Esophagus mucosa (tissue), 1 donor: ENCODE data around the gene CMSS1. TPM values are rescaled to one million over a fixed set of nuclear protein-coding genes. Genes with fewer than 3 reads are reported as not detected.

Source experiments
- ATAC-seq: fragments of 200-7000 bp; cut with Tn5 transposase; one replicate; pipeline ENCODE4 v1.9.1; 2020
- total RNA-seq: library from RNA; stranded (reverse); gene quantifications from one replicate; pipeline ENCODE4 v1.2.4, GENCODE V29; 2023
- donor health status: DM: yes; HTN: yes; CAD: no.

Gene CMSS1
- total RNA-seq, 1 donor from 2014 or later: 24.5 TPM

DNA sequence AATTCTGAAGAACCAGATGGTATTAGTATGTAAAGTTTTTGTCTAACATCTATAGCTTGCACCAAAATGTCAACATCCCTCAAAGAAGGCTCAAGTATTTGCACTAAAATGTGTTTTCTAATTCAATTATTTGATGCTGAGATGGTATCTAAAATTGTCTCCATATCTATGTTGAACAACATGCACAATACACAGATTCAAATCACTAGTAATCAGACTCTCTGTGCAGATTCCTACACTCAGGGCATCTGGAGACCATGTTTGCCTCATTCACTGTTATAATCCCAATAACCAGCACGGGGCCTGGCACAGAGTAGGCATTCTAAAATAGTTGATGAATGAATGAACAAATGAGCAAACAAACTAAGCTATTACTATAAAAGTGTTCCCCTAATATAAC is 294.1 kb downstream of the CMSS1 start:
- ATAC-seq: no peak

DNA sequence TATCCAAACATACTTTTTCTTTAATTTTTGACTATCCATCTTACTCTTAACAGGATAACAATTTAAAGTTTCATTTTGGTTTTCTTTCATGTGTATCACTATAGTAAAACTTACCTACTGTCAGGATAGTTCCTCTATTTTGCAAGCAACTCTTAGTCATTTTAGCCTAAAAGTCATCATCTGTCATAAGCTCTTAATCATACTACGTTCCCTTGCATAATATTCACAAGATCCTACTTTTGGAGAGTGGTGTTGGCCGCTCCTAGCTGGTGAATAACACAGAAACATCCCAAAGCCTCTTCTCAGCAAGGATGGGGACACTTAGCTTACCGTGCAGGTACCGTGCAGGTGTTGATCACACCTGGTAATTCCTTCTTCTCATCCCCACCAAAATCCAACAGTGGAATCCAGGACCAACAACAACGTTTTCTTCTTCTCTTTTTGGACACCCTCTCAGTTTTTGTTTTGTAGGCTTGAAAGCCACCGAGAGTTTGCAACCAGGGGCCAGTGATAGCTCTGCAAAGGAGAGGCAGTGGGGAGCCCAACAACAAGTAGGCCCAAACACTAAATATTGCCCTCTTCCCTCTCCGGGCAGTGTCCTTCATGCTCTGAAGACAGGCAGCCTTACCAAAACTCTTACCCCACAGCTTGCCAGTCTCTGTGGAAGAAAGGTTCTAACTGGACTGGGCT is 296.2 kb downstream of the CMSS1 start:
- ATAC-seq: peak; percentile 94

DNA sequence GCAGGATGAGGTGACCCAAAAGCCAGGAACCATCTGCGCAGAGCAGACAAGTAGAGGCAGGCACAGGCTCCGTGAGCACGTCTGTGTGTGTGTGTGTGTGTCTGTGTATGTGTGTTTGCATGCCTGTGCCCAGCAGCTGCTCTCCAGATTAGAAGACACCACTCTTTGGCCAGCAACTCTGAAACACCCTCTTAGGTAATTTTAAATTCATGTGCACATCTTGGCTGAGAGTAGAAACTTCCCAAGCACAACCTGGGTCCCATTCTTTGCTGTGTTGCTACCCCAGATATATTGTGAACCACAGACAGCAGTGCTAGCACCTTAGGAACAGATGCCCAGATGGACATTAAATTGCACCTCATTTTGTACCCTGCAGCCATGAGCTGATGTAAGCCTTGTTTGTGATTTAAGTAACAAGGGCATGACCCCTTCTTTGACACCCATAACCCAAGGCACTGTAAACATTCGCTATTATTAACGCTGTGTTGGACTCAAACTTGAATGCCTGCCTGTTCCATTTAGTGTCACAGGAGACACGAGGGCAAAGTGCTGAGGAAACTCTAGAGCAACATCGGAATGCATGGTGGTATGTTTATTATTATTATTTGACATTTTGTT is 296.9 kb downstream of the CMSS1 start, which contains the start of gene FILIP1L:
Gene FILIP1L (minus strand): TSS at position 89 of the 618 bp plus-strand sequence.
- ATAC-seq: peak; percentile 52

- ATAC-seq: no peak
Measured at GRCh38 chr3:100117093-100117492, 299.4 kb downstream of the CMSS1 start.

DNA sequence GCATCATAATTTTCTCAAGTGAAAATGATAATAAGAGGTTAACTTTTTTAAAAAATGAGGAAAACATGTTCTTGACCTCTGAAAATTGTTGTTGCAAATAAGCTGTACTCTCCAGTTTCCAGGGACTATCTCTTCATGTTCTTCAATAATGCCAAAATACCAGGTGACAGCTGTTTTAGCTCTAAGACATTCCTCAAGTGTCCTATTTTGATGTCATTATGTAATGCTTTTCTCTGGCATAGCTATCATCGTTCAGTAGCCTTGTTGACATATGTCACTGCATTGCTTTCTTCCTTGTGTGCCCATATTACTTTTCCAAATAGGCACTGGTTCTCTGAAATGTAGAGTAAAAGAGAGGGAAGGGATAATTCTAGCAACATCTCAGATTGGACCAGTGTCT is 302.4 kb downstream of the CMSS1 start:
- ATAC-seq: no peak

GRCh38 chr3:100120693-100121092 is 303.0 kb downstream of the CMSS1 start:
- no peak for ATAC-seq

GRCh38 chr3:100122321-100122720 is 304.7 kb downstream of the CMSS1 start:
- no peak for ATAC-seq

DNA sequence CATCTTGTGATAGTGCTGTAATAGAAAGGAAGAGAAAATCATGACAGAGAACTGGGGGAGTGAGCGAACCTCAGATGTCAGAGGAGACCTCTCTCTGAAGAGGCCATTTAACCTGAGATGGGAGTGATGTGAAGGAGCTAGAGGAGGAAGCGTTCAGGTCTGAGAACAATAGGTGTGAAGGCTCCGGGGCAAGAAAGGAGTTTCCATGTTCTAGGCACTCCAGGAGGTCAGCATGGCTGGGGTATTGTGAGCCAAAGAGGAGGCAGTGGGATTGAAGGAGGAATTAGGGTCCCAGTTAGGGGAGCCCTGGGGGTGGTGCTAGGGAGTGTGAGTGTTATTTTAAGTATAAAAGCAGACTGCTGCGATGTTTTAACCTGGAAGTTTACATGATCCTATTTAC is 305.4 kb downstream of the CMSS1 start:
- no peak for ATAC-seq

- no peak for ATAC-seq
Measured at GRCh38 chr3:100124201-100124761, 306.6 kb downstream of the CMSS1 start.

- ATAC-seq: no peak
Measured at GRCh38 chr3:100125161-100125938, 307.7 kb downstream of the CMSS1 start.

DNA sequence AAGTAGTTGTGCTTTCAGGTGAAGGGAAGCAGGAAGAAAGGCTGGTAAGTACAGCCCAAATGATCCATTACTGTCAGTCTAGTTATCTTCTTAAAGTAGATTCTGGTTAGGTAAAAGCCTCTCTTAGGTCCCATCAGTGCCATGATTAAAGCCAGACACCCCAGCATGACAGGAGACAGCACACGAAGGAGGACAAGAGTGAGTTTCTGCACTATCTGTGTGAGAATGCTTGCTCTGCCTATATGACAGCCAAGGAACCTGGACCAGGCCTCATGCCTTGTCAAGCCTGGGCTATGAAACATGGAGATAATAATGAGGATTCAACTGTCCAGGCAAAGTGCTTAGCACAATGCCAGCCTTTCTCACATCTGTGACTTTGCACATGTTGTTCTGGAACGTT is 310.1 kb downstream of the CMSS1 start:
- ATAC-seq: no peak

DNA sequence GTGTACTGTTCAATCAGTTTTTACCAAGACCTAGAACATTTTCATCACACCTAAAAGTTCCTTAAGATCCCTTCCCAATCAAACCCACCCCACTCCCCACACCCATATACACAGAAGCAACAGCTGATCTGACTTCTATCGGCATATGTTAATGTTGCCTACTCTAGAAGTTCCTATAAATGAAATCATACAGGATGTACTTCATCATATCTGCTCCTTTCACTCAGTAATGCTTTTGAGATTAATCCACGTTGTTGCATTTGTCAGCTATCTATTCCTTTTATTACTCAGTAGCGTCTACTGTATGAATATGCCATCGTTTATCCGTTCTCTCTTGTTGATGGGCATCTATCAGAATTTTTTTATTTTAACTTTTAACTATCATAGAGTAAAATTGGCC is 310.9 kb downstream of the CMSS1 start:
- no peak for ATAC-seq

- no peak for ATAC-seq
Measured at GRCh38 chr3:100129941-100130340, 312.3 kb downstream of the CMSS1 start.

DNA sequence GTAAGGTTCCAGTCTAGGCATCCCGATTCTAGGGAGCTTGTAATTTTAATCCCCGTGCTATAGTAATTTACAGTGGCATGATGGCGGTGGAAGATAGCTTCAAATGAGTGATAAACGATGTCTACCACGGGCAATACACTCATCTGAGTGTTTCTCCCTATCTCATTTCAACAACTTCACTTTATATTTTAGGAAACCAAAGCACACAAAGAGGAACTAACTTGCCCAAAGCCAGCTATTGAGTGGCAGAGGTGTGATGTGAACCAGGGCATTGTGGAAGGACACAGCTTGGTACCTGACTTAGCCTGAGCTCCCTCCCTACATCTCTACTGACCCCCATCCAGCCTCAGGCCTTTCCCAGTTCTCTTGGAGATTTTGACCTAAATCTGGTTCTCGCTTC is 313.6 kb downstream of the CMSS1 start:
- no peak for ATAC-seq

DNA sequence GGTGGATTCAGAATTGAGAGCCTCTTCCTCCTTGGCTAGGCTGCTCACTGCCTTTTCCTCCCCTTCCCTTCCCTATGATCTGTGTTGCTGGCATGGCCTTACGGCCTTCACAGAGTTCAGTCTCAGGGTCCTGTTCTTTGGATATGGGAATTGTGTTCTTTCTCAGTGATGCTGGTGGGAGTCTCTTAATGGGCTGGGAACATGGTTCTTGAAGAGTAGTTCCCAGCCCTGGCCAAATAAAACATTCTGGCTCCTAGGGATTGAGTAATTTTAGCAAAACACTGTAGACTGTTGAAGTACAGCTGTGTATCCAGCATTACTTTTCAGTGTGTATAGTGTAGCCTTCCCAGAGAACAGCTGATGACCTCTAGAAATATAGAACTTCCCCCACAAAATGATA is 319.3 kb downstream of the CMSS1 start:
- ATAC-seq: no peak

DNA sequence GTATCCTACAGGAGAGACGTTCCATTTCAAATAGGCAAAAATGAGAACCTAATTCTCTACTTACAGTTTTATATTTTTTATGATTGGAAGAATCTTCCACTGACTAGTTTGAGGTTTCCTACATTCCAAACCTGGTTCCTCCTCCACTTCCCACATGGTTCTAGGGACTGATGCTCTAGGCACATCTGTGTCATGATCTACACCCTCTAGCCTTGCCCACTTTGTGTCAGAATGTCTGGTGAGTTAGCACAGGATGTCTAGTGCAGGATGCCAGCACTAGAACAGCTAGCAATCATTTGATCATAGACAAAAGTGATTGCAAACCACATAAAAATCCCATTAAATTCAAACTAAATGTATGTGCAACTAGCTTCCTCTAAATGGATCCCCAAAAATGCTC is 323.3 kb downstream of the CMSS1 start:
- no peak for ATAC-seq

DNA sequence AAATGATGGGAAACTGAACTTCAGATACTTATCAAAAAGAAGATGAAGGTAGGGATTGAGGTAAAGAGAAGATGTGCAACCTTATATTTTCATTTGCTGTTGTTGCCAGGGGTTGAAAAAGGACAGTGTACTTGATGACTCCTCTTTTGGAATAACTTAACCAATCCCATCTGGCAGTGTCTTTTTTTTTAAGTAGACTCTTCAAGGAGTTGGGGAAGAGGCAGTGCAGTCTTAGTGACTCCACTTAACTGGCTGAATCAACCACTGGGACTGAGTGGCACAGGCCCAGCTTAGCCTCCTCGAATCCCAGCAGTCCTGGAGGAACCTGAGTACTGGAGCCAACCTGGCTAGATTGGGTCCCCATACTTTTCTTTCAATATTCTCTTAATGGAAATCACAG is 323.9 kb downstream of the CMSS1 start:
- no peak for ATAC-seq

- ATAC-seq: no peak
Measured at GRCh38 chr3:100144255-100144866, 326.7 kb downstream of the CMSS1 start.

DNA sequence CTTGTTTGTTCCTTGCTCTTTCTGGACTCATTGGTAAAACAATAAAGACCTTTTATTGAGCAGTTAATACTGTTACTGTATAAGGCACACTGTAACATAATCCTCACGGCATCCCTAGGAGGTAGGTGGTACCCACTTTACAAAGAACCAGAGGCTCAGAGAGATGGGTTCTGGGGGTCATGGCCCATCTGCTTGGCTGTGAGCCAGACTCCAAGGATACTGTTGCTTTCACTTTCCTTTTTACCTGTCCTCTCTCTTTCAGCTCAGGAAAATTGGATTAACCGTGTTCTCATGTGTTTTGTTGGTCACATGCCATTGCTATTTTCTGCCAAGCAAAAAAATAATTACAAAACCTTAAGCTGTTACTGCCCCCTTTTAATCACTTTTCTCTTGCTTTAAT is 331.5 kb downstream of the CMSS1 start:
- no peak for ATAC-seq

- no peak for ATAC-seq
Measured at GRCh38 chr3:100149713-100150415, 332.2 kb downstream of the CMSS1 start.

DNA sequence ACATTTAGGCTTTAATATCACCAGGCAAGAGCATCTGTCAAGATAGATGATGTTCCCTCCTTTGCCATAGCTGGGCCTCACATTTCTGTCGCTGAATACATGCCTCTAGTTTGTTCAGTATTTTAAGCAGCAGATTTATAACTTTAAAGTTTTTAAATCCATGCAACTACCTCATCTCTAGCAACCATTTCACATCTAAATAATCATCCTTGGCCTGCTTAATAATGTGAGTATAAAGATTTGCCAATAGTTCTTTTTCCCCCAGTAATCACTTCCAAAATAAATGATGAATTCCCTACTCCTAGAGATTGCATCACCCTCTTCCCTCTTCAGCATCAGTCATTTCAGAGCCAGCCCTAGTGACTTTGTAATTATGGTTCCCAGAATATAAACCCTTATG is 332.8 kb downstream of the CMSS1 start:
- ATAC-seq: no peak

- no peak for ATAC-seq
Measured at GRCh38 chr3:100151024-100151707, 333.5 kb downstream of the CMSS1 start.
